AG08395 (cell line): Measurements from ENCODE around the gene XYLT1.
"Not testable (repeated sequence)": the region's sequence is repeated elsewhere in the genome, so short reads cannot be mapped to it uniquely, and the experiment has no call there.

ENCODE experiments used
- DNase-seq: peaks from one replicate; pipeline ENCODE4 v3.0.0; 2012; ENCODE audit warnings: mixed read lengths, low spot score

Gene XYLT1

GRCh38 chr16:17431968-17432625, 38.7 kb downstream of the XYLT1 start:
- no peak for DNase-seq

GRCh38 chr16:17431012-17431411, 39.7 kb downstream of the XYLT1 start:
- DNase-seq = no peak

- DNase-seq = no peak
These were observed 44.3 kb downstream of the XYLT1 start for GRCh38 chr16:17426451-17426850.

GRCh38 chr16:17424771-17425170, 46.0 kb downstream of the XYLT1 start:
- DNase-seq = no peak

GRCh38 chr16:17423221-17423620, 47.5 kb downstream of the XYLT1 start:
- DNase-seq = no peak

GRCh38 chr16:17420816-17421215, 49.9 kb downstream of the XYLT1 start:
- DNase-seq = peak; percentile 49

- DNase-seq = no peak
These were observed 51.5 kb downstream of the XYLT1 start for GRCh38 chr16:17419266-17419665.

GRCh38 chr16:17417740-17418139, 53.0 kb downstream of the XYLT1 start:
- DNase-seq = no peak

- peak; percentile 59 for DNase-seq
These were observed 54.1 kb downstream of the XYLT1 start for GRCh38 chr16:17416461-17417311.

GRCh38 chr16:17414916-17415315, 55.8 kb downstream of the XYLT1 start:
- no peak for DNase-seq

GRCh38 chr16:17414421-17414820, 56.3 kb downstream of the XYLT1 start:
- no peak for DNase-seq

- no peak for DNase-seq
These were observed 57.3 kb downstream of the XYLT1 start for GRCh38 chr16:17413508-17413907.

GRCh38 chr16:17412791-17413190, 58.0 kb downstream of the XYLT1 start:
- DNase-seq = no peak

GRCh38 chr16:17412221-17412620, 58.5 kb downstream of the XYLT1 start:
- peak; percentile 46 for DNase-seq

GRCh38 chr16:17411263-17411662, 59.5 kb downstream of the XYLT1 start:
- DNase-seq = no peak

- DNase-seq = not testable (repeated sequence)
These were observed 60.4 kb downstream of the XYLT1 start for GRCh38 chr16:17410316-17410715.

GRCh38 chr16:17409894-17410293, 60.9 kb downstream of the XYLT1 start:
- no peak for DNase-seq

- no peak for DNase-seq
These were observed 61.8 kb downstream of the XYLT1 start for GRCh38 chr16:17408955-17409441.

- peak; percentile 49 for DNase-seq
These were observed 62.5 kb downstream of the XYLT1 start for GRCh38 chr16:17408296-17408695.

GRCh38 chr16:17407321-17407720, 63.4 kb downstream of the XYLT1 start:
- no peak for DNase-seq

GRCh38 chr16:17404941-17405689, 65.6 kb downstream of the XYLT1 start:
- DNase-seq = peak; percentile 83

GRCh38 chr16:17403859-17404545, 66.8 kb downstream of the XYLT1 start:
- DNase-seq = no peak
